NK-92 (cell line): ENCODE results near the gene DNAJC15.
"Not testable (repeated sequence)": the region's sequence is repeated elsewhere in the genome, so short reads cannot be mapped to it uniquely, and the experiment has no call there.

ENCODE experiments used
- DNase-seq: peaks from one replicate; lab custom pipeline; 2025; ENCODE audit not compliant: unreplicated experiment; lab: John Stamatoyannopoulos, UW

DNAJC15 gene

DNA sequence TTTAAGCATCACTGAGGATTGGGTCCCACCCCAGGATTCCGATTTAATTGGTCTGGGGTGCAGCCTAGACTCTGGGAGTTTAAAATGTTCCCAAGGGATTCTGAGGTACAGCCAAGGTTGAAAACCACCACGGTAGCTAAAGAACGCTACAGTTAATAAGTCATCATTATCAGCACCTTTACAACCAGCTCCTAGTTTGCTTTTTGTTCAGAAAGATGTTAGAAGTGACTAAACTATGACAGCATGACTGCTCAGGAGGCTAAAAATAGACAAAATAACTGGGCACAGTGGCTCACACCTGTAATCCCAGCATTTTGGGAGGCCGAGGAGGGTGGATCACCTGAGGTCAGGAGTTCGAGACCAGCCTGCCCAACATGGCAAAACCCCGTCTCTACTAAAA, 19.7 kb upstream of the DNAJC15 start:
- DNase-seq: no peak

DNA sequence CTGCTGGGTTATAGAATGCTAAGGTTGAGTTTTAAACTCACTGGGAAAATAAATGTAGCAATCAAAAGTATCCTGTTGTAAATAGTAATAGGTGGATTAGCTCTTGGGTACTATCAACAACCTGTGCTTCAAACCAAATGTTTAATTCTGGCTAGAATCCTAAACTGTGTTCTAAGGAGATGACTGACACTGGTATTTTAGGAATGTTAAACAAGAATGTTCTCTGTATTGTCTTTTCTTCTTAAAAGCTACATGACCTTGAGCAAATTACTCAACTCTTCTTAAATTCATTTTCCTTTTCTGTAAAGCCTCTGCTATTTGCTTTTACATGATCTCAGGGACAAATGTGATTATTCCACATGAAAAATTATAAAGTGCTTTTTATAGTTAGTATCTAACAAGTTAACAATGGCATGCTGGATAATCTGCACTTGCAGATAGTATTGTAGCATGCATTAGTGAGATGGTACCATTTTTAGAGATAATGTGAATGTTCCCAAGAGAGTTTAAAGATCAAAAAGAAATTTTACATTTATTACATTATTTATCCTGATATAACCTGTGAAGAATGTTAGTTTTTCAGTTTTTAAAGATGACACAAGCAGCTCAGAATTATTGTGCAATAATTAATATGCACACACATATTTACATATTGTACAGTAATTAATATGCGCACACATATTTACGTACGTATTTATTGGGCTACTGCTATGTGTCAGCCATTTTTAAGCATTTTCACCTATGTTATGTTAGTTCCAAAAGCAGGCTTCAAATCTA, 17.7 kb upstream of the DNAJC15 start:
- no peak for DNase-seq

GRCh38 chr13:43006893-43007631, 16.3 kb upstream of the DNAJC15 start:
- DNase-seq: no peak

DNA sequence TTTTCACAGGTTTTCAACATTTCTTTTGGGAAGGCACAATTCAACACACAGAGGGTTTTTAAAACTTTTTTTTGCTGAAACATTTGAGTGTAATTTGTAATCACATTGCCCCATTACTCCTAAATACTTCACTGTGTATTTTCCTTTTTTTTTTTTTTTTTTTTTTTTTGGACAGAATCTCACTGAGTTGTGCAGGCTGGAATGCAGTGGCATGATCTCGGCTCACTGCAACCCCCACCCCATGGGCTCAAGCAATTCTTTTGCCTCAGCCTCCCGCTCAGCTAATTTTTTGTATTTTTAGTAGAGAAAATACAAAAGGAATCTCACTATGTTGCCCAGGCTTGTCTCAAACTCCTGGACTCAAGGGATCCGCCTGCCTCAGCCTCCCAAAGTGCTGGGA, 14.8 kb upstream of the DNAJC15 start:
- no peak for DNase-seq

DNA sequence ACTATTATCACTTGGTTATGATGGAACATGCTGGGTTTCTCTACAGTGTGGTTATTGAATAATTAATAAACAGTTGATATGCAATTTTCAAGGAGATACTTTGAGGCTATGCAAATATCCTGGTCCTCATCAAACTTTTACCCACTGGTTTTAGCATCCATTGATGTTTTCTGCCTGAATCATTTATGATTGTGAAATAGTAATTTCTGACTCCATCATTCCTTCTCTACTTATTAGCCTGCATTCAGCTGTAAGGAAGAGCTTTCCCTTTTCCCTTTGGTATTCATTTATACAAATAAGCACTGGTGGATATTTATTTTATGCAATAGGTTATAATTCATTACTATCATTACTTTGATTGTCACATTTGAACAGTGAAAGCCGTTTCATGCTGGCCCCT, 13.9 kb upstream of the DNAJC15 start:
- DNase-seq: no peak

- DNase-seq: no peak
Observed at GRCh38 chr13:43014162-43014561, 9.2 kb upstream of the DNAJC15 start.

DNA sequence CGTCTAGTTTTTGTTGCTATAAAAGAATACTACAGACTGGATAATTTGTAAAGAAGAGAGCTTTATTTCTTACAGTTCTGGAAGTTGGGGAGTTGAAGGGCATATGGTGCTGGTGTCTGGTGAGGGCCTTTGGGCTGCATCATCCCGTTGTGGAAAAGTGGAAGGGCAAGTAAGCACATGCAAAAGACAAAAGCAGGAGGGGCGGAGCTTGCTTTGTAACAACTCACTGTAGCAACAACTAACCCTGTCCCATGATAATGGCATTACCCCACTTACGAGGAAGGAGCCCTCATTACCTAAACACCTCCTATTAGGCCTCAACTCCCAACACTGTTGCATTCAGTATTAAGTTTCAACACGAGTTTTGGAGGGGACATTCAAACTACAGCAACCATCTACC, 7.2 kb upstream of the DNAJC15 start:
- DNase-seq: no peak

- no peak for DNase-seq
Observed at GRCh38 chr13:43019811-43020210, 3.6 kb upstream of the DNAJC15 start.

DNA sequence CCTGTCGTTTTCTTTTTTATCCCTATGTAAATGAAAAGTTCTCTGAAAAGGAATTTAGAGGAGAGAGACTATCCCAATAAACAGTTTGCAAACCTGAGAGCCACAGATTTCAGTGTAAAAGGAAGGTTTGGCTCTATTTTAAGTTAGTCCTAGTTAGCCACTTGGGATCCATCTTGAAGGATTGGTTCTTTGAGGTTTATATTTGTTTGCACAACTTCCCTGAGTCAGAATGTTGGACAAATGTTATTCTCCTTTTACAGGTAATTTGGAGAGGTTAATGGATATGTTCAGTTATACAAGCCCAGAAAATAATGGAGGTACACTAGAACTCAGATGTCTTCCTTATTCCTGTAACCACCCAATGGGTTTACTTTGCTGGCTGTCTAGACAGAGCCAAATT, 2.6 kb upstream of the DNAJC15 start:
- DNase-seq: no peak

DNA sequence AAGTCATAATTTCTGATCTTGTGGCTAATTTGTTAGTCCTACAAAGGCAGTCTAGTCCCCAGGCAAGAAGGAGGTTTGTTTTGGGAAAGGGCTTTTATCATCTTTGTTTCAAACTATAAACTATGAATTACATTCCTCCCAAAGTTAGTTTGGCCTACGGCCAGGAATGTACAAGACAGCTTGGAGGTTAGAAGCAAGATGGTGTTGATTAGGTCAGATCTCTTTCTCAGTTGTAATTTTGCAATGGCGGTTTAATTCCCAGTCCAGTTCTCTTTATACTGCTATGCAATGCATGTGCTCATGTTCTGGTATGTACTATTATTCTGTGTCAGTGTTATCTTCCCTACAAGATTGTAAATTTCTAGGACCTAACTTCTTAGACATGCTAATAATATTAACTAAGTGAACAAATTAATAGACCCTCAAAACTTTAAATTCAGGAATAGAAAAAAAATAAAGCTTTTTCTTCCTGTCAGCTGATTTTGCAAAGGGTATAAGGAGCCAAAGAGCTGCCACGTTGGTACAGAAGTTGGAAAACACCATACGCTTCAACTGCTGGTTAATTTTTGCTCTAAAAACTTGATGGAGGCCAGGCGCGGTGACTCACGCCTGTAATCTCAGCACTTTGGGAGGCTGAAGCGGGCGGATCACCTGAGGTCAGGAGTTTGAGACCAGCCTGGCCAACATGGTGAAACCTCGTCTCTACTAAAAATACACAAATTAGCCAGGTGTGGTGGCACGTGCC, 1.3 kb upstream of the DNAJC15 start:
- DNase-seq: no peak

DNA sequence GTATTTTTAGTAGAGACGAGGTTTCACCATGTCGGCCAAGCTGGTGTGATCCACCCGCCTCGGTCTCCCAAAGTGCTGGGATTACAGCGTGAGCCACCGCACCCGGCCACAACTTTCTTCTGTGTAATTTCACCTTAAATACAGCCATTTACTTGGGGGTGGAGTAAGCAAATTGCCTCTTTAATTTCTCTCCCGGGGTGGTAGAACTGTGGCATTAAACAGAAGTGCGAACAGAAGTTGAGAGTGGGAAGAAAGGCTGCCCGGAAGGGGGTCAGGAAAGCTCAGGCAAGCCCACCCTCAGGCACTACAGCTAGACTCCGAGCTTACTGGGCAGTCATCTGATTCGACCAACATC, 475 bp upstream of the DNAJC15 start:
- DNase-seq: no peak

GRCh38 chr13:43026262-43026661, 2.9 kb downstream of the DNAJC15 start:
- no peak for DNase-seq

DNA sequence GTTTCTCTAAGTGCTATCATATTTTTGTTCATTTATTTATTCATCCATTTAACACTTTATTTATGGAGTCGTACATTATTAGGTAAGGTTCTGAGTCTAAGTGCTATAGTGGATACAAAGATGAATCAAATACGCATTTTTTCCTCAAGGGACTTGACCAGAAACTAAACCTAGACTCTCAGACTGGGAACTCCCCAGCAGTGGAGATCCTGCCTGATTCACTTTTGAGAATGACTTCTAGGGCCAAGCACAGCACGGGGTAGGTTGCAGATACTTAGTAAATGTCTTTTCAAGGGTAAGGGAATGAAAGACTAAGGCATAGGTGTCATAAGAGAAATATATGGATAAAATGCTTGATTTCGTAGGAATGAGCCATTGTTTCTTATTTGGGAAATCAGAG, 7.2 kb downstream of the DNAJC15 start:
- DNase-seq: no peak

- DNase-seq: no peak
Observed at GRCh38 chr13:43031881-43032280, 8.5 kb downstream of the DNAJC15 start.

GRCh38 chr13:43033038-43033437, 9.7 kb downstream of the DNAJC15 start:
- no peak for DNase-seq

DNA sequence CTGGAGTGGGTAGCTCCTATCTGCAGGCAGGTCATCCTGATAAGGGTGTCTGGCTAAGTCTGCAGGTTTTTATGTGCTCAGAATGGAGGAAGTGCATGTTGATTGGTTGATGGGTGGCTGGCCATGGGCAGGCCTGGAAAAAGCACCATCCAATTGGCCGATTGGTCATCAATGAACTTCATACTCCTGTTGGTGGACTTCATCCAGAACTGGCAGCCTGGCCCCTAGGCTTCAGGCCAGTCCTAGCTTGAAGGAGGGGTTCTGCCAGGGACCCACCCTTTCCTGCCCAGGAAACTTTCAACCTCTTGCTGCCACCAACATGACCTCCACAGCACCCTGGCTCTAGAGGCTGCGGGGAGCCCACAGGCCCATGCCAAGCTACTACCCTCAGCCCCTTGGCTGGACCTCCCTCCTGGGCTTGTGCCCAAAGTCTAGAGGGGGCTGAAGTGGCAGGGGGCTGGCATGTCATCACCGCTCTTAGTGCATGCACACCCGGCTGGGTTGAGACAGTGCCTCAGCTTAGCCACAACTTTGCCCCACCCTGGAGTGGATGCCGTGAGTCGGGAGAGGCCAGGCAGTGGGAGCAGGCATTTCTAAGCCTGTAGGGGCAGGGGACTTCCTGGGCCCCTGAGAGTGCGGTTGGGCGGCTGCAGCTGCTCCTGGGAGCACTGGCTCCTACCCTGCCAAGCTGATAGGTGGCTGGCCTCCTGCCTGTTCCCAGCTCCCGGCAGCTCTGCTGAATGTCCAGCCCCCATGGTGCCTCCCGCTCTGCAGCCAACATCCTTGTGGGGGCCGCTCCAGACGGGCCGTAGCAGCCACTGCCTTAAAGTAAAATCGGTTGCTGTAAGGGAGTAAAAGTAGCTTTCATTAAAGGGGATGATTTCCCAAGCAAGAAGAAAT, 13.2 kb downstream of the DNAJC15 start:
- DNase-seq: no peak

GRCh38 chr13:43039966-43040365, 16.6 kb downstream of the DNAJC15 start:
- no peak for DNase-seq

- not testable (repeated sequence) for DNase-seq
Observed at GRCh38 chr13:43040581-43041368, 17.4 kb downstream of the DNAJC15 start.

DNA sequence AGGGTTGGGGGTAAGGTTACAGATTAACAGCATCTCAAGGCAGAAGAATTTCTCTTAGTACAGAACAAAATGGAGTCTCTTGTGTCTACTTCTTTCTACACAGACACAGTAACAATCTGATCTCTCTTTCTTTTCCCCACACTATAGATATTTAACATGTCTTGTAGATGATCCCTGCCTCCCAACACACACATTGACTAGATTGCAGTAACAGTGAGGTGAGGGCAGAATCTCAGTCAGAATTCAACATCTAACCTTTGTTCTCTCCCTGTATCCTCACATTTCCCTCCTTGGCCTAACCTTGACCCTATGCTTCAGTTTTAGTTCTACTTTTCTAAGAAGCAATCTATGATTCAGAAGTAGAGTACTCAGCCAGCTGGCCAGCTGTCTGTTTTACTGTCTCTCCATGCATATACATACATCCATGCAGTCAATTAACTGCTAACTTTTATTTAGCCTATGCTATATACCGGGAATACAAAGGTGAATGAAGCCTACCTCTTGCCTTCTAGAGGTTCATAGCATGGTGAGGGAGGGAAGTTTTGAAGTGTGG, 18.1 kb downstream of the DNAJC15 start:
- DNase-seq: no peak

DNA sequence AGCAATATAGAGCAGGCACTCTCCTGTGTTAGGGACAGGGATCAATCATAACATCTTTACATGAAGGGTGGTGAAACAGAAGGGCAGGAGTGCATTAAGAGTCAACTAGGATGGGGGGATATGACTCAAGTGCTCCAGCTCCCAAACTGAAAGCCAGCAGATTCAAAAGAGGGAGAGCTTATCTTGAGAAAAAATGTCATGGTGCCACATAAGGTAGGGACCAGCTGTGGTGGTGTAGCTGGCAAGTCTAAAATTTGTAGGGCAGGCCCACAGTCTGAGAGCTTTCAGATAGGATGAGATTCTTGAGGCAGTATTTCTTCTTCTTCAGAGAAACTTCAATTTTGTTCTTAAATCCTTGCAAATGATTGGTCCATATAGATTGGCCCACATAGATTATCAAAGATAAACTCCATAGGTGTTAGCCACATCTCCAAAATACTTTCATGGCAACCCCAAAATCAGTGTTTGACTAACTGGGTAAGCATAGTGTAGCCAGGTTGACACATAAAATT, 19.1 kb downstream of the DNAJC15 start:
- no peak for DNase-seq
